ENCODE results near the gene MAB21L2. TPM values are rescaled to one million over a fixed set of nuclear protein-coding genes. Genes with fewer than 3 reads are reported as not detected.

The MAB21L2 gene
- total RNA-seq, 1 donor from 2014 or later: 0.11 TPM

DNA sequence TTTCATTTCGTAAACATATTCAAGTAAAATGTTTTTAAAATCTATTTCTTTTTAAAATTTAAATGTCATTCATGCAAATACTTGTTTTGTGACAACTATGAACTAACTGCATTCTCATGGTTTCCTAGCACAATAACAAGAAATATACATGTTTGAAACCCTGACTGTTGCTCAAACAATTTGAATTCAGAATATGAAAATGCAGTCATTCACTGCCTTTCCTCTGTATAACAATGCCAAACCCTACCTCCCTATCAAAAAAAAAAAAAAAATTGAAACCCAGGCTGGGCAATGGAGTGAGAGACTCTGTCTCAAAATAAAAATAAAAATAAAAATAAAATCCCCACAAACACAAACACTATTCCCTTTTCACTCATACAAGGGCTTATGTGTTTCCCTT, 42.1 kb downstream of the MAB21L2 start:
- no peak for TF ChIP-seq CTCF (IDR thresholded peaks at IDR 0.05; ENCODE audit: borderline replicate concordance)
- H3K9me3 ChIP-seq (replicated peaks): no peaks in the 10 kb centered on the region
- H3K4me1 ChIP-seq: peaks cover 3% of the 10 kb centered on the region
- no peaks in the 10 kb centered on the region for H3K36me3 ChIP-seq
- H3K4me3 ChIP-seq: no peak overlapping the region
- no peak for DNase-seq
- intact Hi-C loops (cut with micrococcal nuclease): no loop called here
- no peak overlapping the region for H3K27ac ChIP-seq (replicated peaks)
- no peaks in the 10 kb centered on the region for H3K27me3 ChIP-seq (ENCODE audit: low read depth)

DNA sequence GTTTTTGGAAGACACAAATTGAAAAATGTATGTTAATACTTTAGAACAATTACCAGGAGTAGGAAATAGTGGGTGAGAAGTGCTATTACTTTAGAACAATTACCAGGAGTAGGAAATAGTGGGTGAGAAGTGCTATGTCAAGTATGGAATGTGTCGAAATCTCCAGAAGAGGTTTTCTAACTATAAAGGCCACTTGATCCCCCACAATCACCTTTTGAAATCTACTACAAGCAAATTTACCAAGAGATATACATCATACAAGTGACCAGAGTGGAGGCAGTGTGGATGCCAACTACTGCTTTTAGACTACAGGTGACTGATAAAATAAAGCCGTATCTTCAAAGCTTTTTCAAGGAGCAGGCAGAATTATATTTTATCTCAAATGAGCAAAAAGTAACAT, 43.1 kb downstream of the MAB21L2 start:
- intact Hi-C loops (cut with micrococcal nuclease): no loop called here
- Histone ChIP-seq H3K4me1 (no peaks in the 10 kb centered on the region), H3K27me3 (ENCODE audit: low read depth) (no peaks in the 10 kb centered on the region), H3K36me3 (no peaks in the 10 kb centered on the region), H3K27ac (replicated peaks) (no peak overlapping the region), H3K4me3 (no peak overlapping the region), H3K9me3 (replicated peaks) (no peaks in the 10 kb centered on the region)
- TF ChIP-seq CTCF (IDR thresholded peaks at IDR 0.05; ENCODE audit: borderline replicate concordance): no peak
- no peak for DNase-seq

DNA sequence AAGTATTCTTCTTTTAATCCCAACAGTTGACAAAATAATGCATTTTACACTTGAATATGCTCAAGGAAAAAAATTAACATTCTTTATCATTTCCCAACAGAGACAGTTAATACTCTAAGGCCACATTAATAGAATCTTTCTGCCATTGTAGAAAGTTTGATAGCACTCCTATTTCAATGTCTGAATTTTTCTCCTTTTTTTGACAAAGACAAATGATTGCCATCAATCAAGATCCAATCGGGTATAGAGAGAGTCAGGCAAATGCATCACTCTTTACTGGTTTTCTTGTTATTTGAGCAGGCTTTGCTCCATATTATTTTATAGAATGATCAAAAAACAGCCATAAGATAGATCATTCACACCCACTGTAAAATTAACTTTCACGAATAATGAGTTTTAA, 46.1 kb downstream of the MAB21L2 start:
- Histone ChIP-seq H3K9me3 (replicated peaks) (peaks cover 8% of the 10 kb centered on the region), H3K4me3 (no peak overlapping the region), H3K4me1 (no peaks in the 10 kb centered on the region), H3K27ac (replicated peaks) (no peak overlapping the region), H3K36me3 (no peaks in the 10 kb centered on the region), H3K27me3 (ENCODE audit: low read depth) (no peaks in the 10 kb centered on the region)
- TF ChIP-seq CTCF (IDR thresholded peaks at IDR 0.05; ENCODE audit: borderline replicate concordance): no peak
- DNase-seq: no peak
- intact Hi-C loops (cut with micrococcal nuclease): no loop called here

DNA sequence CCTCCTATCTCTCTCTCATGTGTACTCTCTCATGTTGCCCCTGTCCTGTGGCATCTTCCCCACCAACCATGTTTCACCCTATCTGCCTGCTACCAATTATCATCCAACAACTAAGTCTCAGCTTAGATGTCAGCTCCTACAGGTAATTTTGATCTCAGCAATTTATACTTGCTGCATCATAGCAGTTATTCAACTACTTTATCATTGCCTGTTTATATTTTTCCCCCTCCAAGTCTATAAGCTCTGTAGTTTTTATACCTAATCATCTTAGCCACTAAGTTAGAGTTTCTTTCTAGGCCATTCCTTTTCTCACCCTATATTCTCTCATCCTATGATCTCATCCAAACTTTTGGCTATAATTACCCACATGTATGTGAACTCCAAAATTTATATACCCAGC, 50.7 kb downstream of the MAB21L2 start:
- Histone ChIP-seq H3K4me1 (no peaks in the 10 kb centered on the region), H3K27me3 (ENCODE audit: low read depth) (no peaks in the 10 kb centered on the region), H3K4me3 (no peak overlapping the region), H3K36me3 (no peaks in the 10 kb centered on the region), H3K9me3 (replicated peaks) (peaks cover 20% of the 10 kb centered on the region), H3K27ac (replicated peaks) (no peak overlapping the region)
- DNase-seq: no peak
- intact Hi-C loops (cut with micrococcal nuclease): no loop called here
- no peak for TF ChIP-seq CTCF (IDR thresholded peaks at IDR 0.05; ENCODE audit: borderline replicate concordance)
